ENCODE data around the gene SYT9.

The SYT9 gene

GRCh38 chr11:7286178-7286577 lies 34.5 kb downstream of the SYT9 start (continued):
- no peak for TF ChIP-seq TCF4 (CRISPR knock-in tag; IDR thresholded peaks at IDR 0.05; ENCODE audit: borderline replicate concordance)
- TF ChIP-seq RARB (CRISPR knock-in tag; IDR thresholded peaks at IDR 0.05) = no peak
- TF ChIP-seq CREB5 (CRISPR knock-in tag; IDR thresholded peaks at IDR 0.05; ENCODE audit: low read depth) = no peak
- TF ChIP-seq POU6F1 (CRISPR knock-in tag; IDR thresholded peaks at IDR 0.05; ENCODE audit: borderline replicate concordance, low read depth) = no peak
- no peak for TF ChIP-seq CSRNP3 (CRISPR knock-in tag; IDR thresholded peaks at IDR 0.05)
- no peak for TF ChIP-seq ZFP3 (CRISPR knock-in tag; IDR thresholded peaks at IDR 0.05)
- TF ChIP-seq TOX (CRISPR knock-in tag; IDR thresholded peaks at IDR 0.05; ENCODE audit: borderline replicate concordance) = no peak

- no peak for ATAC-seq
- TF ChIP-seq ZFP3 (CRISPR knock-in tag; IDR thresholded peaks at IDR 0.05) = no peak
- TF ChIP-seq OSR1 (CRISPR knock-in tag; IDR thresholded peaks at IDR 0.05) = no peak
- TF ChIP-seq ZC3H10 (CRISPR knock-in tag; IDR thresholded peaks at IDR 0.05) = no peak
- TF ChIP-seq CSRNP3 (CRISPR knock-in tag; IDR thresholded peaks at IDR 0.05) = no peak
- no peak for TF ChIP-seq CSDC2 (CRISPR knock-in tag; IDR thresholded peaks at IDR 0.05)
- TF ChIP-seq ZFP30 (CRISPR knock-in tag; IDR thresholded peaks at IDR 0.05) = no peak
- no peak for TF ChIP-seq ISL1 (CRISPR knock-in tag; IDR thresholded peaks at IDR 0.05)
Observed at GRCh38 chr11:7291100-7291829, 39.6 kb downstream of the SYT9 start.

- ATAC-seq = no peak
- TF ChIP-seq TSHZ2 (CRISPR knock-in tag; IDR thresholded peaks at IDR 0.05) = no peak
- no peak for TF ChIP-seq PATZ1 (CRISPR knock-in tag; IDR thresholded peaks at IDR 0.05; ENCODE audit: borderline replicate concordance)
- TF ChIP-seq OSR1 (CRISPR knock-in tag; IDR thresholded peaks at IDR 0.05) = no peak
- TF ChIP-seq TOX (CRISPR knock-in tag; IDR thresholded peaks at IDR 0.05; ENCODE audit: borderline replicate concordance) = no peak
- TF ChIP-seq SNAI2 (CRISPR knock-in tag; IDR thresholded peaks at IDR 0.05) = no peak
- TF ChIP-seq CREB5 (CRISPR knock-in tag; IDR thresholded peaks at IDR 0.05; ENCODE audit: low read depth) = no peak
- TF ChIP-seq RARB (CRISPR knock-in tag; IDR thresholded peaks at IDR 0.05) = no peak
- no peak for TF ChIP-seq POU6F1 (CRISPR knock-in tag; IDR thresholded peaks at IDR 0.05; ENCODE audit: borderline replicate concordance, low read depth)
- no peak for TF ChIP-seq ZNF70 (CRISPR knock-in tag; IDR thresholded peaks at IDR 0.05)
- no peak for TF ChIP-seq GLIS3 (CRISPR knock-in tag; IDR thresholded peaks at IDR 0.05)
- no peak for TF ChIP-seq ARNTL (CRISPR knock-in tag; IDR thresholded peaks at IDR 0.05; ENCODE audit: borderline replicate concordance, low read depth)
- TF ChIP-seq ZFP3 (CRISPR knock-in tag; IDR thresholded peaks at IDR 0.05) = no peak
- no peak for TF ChIP-seq CSRNP3 (CRISPR knock-in tag; IDR thresholded peaks at IDR 0.05)
Observed at GRCh38 chr11:7292922-7293321, 41.2 kb downstream of the SYT9 start.
